SIG-M5 treated with dmso at 0.1 percent for 504 hours (cell line): ENCODE measurements around the gene PCMTD2.
"Not testable (repeated sequence)": the region's sequence is repeated elsewhere in the genome, so short reads cannot be mapped to it uniquely, and the experiment has no call there.

Source experiments
- DNase-seq: peaks from one replicate; lab custom pipeline; 2025; ENCODE audit not compliant: unreplicated experiment; lab: John Stamatoyannopoulos, UW

The PCMTD2 gene

DNA sequence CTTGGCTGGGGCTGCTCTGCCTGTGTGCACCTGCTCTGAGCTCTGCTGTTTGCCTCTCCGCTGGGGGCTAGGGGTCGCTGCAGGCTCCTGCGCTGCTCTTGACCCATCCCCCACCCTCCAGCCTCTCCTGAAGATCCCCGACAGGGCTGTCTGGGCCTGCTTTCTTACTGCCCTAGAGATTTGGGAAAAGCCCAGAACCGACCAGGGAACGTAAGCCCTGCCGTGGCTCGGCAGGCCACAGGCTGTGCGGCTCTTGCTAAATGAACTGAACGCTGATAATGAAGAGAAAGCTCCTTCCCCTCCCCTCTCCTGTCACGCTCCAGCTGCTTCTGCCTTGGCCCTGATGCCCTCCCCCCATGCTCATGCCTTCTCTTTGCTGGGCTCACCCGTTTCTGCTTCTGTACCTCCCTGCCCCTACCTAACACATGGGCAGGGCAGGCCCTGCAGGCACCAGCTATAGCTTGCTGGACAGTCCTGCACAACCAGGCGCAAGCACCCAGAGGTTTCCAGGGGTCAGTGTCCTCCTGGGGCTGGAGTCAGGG, 32.0 kb upstream of the PCMTD2 start:
- DNase-seq, result no peak

DNA sequence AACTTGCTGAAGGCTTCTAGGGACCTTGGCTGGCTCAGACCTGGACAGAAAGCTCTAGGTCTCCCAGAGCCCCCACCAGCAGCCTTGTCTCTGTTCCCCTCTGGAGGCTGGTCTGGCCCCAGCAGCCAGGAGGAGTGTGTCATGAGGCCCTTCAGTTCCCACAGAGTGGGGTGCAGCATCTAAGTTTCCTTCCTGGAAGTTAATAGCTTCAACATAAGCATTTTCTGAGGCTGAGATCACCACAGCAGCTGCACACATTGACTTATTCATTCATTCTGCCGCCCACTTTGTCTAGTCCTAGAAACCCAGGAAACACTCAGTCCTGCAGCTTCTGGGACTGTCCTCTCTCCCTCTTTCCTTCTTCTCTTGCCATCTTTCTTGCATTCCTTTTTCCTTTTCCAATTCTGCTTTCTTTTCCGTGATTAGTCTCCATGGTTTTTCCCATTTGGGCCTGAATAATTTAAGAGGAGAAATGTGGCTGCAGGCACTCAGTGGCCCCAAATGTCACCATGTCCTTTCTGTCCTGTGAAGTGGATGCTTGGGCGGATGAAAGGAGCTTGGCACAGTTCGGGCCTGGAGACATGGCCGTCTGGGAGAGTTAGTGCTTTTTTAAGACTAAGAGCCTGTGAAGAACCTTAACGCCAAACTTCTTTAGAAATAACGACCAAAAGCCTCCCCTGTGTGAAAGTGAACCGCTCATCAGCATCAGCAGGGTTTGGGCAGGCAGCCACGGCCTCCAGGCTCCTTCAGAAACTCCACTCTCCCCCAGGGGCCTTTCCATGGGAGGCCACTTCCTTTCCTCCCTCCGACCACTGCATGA, 31.0 kb upstream of the PCMTD2 start:
- no peak for DNase-seq

DNA sequence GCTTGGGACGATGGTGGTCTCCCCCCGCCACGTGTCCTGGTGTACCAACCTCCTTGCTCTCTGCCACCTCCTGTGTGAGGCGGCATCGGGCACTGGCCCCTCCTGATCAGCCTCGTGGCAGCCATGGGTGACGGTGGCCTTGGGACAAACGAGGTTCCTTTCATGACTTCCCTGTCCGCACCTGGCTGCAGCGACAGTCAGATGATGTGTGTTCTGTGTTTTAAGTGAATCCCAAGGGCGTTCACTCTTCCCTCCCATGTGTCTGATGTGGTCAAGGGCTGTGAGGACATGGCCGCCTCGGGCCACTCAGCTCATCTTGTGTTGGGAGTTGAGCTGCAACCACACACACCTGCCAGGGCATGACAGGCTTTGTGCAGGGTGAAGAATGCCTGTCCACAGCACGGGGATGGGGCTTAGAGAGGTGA, 30.4 kb upstream of the PCMTD2 start:
- DNase-seq, result no peak

DNA sequence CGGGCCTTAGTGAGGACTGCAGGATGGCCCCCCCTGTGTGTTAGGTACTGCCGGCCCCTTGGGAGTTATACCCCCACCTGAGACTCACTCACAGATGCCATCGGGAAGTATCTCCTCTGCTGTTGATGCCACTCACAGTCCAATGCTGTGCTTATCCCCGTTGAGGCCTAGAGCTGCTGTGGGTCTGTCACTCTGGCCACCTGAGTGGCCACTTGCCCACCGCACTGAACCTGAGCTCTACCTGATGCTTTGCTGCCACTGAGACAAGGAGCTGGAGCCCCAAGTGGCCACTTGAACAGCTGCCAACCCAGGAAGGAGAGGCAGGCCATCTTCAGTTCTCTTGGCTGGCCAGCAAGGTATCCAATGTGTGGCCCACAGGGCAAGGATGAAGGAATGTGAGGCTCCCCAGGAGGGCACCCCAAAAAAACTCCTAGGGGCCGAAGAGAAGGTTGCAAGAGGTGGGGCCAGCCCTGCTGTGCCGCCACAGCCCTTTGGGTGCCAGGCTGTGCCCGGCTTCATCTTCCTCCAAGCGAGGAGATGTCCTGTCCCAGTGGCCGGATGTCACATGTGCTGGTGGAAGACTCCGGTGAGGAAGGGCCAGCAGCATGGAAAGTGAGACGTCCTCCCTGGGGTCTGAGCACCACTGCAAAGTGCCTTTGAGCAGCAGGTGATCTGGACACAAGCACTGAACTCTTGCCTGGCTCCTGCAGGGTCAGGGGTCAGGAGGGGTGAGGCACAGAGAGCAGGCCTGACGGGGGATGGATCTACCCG, 29.5 kb upstream of the PCMTD2 start:
- DNase-seq, result no peak

DNA sequence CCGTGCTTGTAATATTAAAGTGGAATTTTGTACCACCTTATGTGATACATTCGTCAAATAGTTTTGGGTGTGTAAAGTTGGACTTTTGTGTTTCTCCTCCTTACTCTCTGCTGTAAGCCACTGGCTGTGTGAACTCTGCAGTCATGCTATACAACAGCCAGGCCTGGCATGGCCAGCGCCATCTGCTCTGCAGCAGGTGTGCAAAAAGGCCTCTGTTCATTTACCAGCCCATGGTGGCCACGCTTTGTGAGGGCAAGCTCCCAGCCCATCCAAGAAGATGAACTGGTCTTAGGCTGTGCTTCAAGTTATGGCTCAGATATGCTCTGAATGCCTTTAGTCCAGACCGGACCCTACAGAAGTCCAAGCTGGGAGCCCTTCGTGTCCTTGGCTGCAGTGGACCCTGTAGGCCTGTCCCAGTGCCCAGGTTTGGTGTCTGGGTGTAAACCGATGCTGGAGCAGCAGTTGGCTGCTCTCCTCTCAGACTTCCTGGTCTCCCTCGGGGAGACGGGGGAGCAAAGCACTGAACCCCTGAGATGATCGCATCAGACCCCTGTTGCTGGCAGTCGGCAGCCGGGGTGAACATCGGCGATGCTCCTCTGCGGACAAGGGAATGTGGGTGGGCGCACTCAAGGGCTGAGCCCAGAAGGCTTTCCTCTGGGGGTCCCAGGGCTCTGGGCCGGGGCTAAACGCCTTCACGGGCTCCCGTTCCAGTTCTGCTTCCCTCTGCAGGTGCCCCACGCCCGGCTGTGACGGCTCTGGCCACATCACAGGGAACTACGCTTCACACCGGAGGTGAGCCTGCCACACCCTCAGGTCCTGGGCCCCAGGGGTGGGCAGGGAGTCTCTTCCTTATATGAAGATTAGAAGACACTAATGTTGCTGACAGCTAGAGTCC, 28.6 kb upstream of the PCMTD2 start:
- no peak for DNase-seq

DNA sequence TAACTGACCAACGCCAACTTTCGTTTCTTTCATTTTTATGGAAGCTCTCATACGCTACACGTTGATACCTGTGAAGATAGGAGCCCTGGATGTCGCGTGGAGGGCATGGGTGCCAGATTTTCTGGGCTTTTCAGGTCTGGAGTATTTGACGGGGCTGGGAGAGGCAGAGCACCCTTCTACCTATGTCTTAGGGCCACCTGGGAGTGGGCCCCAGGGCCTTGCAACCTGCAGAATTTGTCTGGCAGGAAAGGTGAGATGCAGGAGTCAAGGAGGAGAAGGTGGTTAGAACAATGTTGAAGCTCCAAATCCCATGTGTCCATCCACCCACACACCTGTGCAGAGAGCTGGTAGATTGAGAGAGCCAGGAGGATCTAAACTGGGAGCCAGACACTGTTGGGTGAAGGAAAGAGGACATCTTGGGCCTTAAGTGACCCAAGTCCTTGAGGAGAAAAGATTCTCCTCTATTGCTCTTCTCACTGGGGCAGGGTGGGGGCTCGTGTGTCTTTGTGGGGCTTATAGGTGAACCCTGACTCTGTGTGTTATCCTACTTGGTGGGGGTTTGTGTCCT, 27.4 kb upstream of the PCMTD2 start:
- no peak for DNase-seq

DNA sequence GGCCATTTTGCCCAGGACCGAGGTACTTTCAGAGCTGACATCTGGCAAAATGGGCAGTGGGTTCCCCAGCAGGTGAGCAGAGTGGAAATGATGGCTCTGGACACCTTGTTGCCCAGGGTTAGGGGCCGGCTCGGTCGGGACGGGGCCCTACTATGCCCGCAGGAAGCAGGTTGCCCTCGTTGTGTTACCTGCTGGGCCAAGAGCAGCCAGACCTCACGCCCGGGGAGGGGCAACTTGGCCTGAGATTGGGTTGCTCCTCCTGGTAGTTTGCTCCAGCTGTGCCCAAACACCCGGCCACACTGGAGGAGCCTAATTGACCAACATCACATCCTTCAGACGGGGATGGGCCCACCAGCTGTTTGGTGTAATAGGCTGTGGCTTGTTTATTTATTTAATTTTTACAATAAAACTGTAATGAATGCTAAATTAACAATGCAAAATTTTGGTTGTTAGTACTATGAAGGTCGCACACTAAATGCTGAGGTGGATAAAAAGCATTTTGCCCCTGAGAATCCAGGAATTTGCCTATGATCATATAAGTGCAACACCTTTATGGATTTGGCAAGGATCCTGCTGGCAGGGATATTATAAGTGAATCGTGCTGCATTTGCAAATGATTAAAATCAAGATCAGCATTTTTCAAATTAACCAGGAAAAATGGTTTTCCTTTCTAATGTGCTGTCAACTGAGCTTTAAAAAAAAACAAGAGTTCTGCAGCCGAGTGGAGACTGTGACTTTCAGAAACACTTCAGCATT, 26.6 kb upstream of the PCMTD2 start:
- no peak for DNase-seq

DNA sequence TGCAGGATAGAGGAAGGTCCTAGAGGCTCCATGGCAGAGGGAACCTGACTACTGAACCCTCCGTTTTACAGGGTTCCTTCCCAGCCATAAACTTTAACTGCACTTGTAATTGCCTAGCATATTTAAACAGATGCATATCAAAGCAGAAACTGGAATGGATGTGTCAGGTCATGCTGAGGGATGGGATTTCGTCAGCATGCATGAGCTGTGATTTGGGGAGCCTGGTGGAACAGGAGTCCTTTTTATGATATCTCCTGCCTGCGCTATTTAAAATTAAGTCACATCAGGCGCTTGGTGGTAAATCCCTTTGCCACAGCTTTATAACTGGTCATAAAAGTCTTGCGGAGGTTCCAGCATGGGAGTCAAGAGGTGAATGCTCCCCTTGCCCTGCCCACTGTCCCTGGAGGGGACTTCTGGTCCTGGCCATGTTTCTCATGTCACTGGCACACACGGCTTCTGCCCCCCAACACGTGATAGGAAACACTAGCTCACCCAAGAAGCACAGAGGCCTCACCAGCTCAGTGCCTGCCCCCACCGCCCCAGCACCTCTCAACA, 26.0 kb upstream of the PCMTD2 start:
- DNase-seq, result no peak

DNA sequence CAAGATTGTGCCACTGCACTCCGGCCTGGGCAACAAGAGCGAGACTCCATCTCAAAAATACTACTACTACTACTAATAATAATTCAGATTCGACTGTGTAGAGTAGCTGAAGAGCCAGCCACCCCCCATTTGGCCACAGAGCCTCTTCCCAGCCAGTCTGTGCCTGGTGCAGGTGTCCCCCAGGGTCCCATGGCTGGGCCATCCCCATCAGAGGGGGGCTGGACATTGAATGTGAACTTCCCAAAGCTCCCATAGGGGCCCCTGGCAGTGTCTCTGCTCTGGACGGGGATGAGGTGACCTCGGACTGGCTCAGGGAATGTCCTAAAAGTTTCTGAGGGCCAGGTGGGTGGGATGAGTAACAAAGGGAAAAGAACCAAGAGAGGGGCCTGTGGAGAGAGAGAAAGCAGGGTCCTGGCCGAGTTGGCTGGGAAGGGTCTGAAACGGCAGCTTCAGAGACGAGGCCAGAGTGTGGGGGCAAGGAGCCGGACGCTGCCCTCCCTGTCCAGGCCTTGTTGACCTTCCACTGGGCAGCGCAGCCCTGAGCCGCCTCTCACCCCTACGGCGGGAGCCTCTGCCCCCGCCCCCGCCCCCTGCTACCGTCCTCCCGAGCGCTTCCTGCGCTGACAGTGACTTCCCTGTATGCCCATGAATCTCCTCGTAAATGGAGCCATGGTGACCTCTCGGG, 24.9 kb upstream of the PCMTD2 start:
- DNase-seq, result no peak

DNA sequence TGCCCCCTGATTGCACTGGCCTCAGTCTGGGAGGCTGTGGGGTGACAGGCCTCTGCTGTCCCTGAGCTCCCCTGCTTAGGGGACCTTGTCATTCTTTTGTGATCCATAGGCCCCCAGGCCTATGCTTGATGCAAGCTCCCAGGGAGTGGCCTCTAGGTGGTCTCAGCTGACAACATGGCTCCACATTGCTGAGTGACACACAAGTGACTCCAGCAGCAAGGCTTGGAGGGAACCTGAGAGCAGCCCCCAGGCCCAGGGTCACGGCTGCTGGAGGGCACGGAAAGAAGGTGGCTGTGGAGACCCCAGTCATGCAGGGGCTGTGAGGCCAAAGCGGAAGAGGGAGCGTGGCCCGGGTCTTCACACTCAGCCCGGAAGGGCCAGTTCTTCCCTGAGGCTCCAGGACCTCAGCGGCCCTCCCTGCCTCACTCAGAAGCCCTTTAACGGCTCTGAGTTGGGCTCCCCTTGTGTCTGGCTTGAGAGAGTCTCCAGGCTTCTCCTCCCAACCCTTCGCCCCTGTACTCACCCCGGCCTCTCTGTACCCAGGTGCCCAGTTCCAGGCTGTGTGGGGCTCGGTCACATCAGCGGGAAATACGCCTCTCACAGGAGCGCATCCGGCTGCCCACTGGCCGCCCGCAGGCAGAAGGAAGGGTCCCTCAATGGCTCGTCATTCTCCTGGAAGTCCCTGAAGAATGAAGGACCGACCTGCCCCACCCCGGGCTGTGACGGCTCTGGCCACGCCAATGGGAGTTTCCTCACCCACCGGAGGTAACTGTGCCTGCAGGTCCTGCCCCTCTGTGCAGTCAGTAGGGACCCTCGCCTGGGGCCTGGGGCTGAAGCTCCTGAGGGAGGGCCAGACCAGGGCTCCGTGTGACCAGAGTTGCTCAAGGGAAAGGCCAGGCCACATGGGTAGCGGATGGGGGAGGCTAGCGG, 23.7 kb upstream of the PCMTD2 start:
- DNase-seq, result no peak

DNA sequence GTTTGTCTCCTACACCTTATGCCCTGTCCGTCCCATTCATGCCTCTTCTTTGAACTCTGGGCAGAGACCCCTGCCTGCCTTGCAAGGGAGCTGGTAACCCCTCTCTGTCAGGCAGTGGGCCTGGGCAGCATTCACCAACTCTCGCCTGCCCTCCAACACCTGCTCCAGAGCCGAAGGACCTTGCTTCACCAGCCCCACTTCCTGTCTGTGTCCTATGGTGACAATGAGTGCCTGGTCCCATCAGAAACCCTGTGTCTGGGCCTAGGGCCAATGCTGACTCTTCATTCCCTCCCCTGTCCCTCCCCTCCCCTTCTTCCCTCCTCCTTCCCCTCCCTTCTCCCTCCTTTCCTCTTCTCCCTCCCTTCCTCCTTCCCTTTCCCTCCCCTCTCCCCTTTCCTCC, 22.8 kb upstream of the PCMTD2 start:
- no peak for DNase-seq

DNA sequence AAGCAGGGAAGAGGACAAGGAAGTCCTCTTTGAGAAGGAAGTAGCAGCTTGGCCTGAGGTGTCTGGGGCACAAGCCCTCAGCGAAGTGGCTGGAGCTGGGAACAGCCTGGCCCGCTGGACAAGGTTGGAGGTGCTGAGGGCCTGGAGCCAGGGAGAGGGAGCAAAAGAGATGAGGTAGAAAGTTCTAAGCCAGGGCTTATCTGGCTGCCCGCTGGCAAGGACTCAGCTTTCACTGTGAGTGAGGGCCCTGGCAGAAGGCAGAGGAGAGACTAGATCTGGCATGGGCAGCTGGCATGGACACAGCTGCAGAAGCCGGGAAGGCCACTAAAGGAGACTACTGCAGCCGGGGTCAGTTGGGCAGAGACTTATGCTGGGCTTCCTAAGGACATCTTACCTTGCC, 21.8 kb upstream of the PCMTD2 start:
- no peak for DNase-seq

DNA sequence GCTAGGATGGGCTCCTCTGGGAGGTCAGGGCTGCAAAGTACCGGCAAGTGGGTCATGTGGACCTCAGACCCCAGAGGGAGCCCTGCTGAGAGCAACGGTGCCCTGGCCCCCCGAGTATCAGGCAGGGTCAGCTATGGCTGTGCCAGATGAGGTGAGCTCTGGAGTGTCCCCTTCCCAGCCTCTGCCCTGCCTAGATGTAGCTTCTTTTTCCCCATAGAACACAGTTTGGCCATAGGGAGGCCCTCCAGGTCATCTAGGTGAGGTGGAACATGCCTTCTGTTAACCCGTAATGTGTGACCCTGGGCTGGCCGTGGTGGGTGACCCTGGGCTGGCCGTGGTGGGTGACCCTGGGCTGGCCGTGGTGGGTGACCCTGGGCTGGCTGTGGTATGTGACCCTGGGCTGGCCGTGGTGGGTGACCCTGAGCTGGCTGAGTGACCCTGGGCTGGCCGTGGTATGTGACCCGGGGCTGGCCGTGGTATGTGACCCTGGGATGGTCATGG, 21.2 kb upstream of the PCMTD2 start:
- no peak for DNase-seq

DNA sequence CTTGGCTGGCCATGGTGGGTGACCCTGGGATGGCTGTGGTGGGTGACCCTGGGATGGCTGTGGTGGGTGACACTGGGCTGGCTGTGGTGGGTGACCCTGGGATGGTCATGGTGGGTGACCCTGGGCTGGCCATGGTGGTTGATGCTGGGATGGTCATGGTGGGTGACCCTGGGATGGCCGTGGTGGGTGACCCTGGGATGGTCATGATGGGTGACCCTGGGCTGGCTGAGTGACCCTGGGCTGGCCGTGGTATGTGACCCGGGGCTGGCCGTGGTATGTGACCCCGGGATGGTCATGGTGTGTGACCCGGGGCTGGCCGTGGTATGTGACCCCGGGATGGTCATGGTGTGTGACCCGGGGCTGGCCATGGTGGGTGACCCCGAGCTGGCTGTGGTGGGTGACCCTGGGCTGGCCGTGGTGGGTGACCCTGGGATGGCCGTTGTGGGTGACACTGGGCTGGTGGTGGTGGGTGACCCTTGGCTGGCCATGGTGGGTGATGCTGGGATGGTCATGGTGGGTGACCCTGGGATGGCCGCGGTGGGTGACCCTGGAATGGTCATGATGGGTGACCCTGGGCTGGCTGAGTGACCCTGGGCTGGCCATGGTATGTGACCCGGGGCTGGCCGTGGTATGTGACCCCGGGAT, 20.5 kb upstream of the PCMTD2 start:
- not testable (repeated sequence) for DNase-seq

DNA sequence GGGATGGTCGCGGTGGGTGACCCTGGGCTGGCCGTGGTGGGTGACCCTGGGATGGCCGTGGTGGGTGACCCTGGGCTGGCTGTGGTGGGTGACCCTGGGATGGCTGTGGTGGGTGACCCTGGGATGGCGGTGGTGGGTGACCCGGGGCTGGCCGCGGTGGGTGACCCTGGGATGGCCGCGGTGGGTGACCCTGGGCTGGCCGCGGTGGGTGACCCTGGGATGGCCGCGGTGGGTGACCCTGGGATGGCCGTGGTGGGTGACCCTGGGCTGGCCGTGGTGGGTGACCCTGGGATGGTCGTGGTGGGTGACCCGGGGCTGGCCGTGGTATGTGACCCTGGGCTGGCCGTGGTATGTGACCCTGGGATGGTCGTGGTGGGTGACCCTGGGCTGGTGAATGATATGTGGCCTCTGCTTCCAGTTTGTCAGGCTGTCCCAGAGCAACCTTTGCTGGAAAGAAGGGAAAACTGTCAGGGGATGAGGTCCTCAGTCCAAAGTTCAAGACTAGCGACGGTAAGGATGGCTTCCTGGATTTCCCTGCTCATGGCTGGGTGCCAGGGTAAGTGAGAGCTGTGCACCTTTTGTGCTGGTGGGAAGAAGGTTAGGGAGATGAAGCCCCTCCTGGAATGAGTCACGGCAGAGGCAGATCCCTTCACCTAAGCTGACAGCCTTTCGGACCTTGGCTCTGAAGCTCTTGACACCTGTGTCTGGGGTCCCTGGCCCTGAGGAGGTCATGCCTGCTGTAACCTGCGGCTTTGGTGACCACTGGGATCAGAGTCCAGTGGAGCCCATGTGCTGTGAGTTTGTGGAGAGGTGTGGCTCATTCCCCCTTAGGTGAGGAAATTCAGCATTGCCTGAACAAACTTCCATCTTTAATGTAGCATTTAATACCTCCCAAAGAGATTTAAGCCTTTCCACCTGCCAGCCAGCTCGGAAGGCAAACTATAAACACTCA, 19.1 kb upstream of the PCMTD2 start:
- DNase-seq, result no peak

DNA sequence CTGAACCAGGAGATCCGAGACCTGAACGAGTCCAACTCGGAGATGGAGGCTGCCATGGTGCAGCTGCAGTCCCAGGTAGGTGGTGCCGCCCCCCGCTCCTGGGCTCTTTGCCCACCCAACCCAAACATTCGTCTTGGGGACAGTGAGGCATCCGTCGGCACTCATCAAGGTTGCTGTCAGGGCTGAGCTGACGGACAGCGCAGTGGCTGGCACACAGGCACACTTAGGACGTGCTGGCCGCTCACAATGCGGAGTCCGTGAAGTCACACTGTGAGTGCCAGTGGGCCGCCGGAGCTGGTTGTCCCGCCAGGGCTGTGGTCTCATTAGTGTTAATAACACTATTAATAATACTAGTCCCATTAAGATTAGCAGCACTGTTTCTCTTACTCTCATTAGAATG, 18.2 kb upstream of the PCMTD2 start:
- DNase-seq, result no peak
